ENCODE data around the gene SLAMF8.

GRCh38 chr1:159779403-159779851, 47.2 kb upstream of the SLAMF8 start:
- TF ChIP-seq CTCF (IDR thresholded peaks at IDR 0.05) (no peak), EZH2 (IDR thresholded peaks at IDR 0.05; ENCODE audit: borderline replicate concordance, insufficient read depth, low read depth, low read length, poor library complexity, severe bottlenecking) (no peak)
